NCI-H2081 (cell line): Measurements from ENCODE around the gene GPC5.

ENCODE experiments used
- DNase-seq, 2 experiments: peaks; one replicate each; lab custom pipeline; 2025; lab: John Stamatoyannopoulos, UW

The GPC5 gene

GRCh38 chr13:91593456-91593855 lies 195.0 kb downstream of the GPC5 start:
- DNase-seq: no peak

GRCh38 chr13:91594061-91594460 lies 195.6 kb downstream of the GPC5 start:
- DNase-seq: no peak

- DNase-seq: no peak
These were observed 197.3 kb downstream of the GPC5 start for GRCh38 chr13:91595677-91596076.

- DNase-seq: no peak
These were observed 198.4 kb downstream of the GPC5 start for GRCh38 chr13:91596842-91597241.

DNA sequence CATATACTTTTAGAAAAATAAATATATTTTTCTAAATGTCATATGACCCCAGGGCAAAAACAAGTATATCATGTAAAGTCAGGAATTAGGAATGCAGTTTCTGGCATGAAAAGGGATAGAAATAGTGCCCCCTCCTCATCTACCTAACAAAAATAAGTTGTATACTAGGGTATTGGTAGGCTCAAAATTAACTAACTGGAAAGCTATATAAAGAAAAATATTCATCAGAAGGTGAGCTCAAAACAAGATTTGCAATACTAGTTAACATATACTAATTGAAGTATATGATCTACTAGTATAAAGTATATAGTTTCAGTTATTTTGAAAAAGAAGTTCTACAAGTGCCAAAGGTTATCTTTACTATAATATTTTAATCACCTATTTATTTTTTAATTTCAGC lies 200.2 kb downstream of the GPC5 start:
- no peak for DNase-seq

GRCh38 chr13:91601273-91601672 lies 202.9 kb downstream of the GPC5 start:
- DNase-seq: no peak

GRCh38 chr13:91601807-91602206 lies 203.4 kb downstream of the GPC5 start:
- no peak for DNase-seq

GRCh38 chr13:91609353-91609752 lies 210.9 kb downstream of the GPC5 start:
- no peak for DNase-seq

- DNase-seq: no peak
These were observed 219.9 kb downstream of the GPC5 start for GRCh38 chr13:91618315-91618714.

GRCh38 chr13:91620670-91621141 lies 222.3 kb downstream of the GPC5 start:
- no peak for DNase-seq

DNA sequence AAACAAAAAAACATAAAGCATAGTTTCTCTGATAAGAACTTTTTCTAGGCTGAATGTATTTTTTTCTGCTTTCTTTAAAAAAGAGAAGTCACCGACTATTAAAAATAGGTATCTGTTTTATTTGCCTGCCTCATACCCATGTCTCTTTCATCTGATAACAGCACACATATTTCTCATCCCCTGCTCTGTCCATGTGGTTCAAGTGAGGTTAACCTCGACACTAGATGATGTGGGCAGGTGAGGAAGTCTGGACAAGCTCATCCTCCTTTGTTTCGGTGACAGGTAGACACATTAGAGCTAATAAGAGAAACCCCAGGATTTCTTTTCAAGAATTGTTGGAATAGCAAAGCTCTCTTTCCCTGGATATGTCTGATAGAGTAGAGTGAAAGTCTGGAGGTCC lies 222.7 kb downstream of the GPC5 start:
- DNase-seq: no peak

DNA sequence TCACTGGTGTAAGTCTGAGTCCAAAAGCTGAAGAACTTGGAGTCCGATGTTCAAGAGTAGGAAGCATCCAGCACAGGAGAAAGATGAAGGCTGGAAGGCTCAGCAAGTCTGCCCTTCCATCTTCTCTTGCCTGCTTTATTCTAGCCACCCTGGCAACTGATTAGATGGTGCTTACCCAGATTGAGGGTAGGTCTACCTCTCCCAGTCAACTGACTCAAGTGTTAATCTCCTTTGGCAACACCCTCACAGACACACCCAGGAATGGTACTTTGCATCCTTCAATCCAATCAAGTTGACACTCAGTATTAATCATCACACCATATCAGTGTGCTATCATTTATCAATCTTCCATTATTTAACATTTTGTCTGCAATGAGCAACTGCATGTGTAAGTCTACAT lies 223.5 kb downstream of the GPC5 start:
- DNase-seq: no peak

DNA sequence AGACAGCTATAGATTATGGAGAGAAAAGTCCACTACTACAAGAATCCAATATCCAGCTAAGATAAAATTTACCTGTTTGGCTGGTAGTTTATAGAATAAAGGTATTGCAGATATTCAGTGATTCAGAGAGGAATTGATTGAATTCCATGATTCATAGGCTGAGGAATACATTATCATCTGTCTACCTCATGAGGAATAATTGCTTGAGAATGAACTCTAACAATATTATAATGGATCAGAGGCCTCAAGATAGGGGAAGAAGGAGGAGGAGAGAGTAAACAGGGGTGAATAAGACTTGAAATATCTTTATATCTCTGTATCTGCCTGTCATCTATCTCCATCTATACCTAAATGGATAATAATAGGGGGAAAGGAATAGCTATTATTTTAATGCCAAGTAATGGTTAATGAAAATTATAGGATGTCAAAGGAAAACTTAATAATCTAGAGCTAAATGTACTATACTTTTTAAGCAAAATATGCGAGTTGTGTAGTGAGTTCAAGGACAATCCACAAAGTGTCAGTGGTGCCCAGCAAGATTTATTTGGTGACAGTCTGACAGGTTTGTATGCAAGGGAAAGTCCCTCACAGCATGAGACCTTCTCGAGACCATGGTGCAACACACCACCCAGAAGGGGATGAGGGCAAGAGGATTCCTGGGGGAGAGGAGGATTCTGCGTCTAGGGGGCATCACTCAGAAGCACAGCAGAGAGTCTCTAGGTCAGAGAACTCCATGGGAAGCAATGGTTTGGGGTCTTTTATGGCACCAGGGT lies 224.5 kb downstream of the GPC5 start:
- no peak for DNase-seq

- no peak for DNase-seq
These were observed 229.7 kb downstream of the GPC5 start for GRCh38 chr13:91627952-91628739.

- DNase-seq: no peak
These were observed 232.5 kb downstream of the GPC5 start for GRCh38 chr13:91630946-91631345.

GRCh38 chr13:91632086-91632485 lies 233.7 kb downstream of the GPC5 start:
- no peak for DNase-seq

DNA sequence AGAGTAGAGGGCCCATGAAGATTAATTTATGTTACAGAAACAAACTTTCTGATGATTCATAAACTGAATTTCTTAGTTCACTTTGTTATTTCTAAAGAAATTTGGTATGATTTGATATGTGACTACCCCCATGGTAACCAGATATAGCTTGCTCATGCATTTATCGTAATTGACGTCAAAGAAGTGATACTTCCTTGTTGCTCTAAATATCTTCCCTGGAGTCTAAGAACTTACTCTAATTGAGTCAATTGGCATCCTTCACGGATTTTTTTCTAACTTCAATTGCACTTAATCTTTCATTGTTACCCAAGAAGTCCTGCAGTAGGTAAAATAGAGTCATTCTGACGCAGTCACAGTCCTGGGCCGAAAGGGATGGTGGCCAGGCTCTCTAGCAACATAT lies 240.9 kb downstream of the GPC5 start:
- no peak for DNase-seq

DNA sequence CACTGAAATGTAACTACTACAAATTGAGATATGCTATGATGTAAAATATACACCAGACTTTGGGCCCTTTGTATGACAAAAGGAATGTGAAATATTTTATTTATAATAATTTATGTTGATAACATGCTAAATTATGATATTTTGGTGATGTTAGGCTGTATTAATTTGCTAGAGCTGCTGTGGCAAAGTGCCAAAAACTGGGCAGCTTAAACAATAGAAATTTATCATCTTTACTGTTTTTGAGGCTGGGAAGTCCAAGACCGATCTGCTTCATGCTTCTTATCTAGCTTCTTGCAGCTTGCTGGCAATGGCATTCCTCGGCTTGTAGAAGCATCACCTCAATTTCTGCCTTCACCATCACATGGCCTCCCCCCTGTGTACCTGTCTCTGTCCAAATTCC lies 245.0 kb downstream of the GPC5 start:
- DNase-seq: no peak

GRCh38 chr13:91644806-91645205 lies 246.4 kb downstream of the GPC5 start:
- no peak for DNase-seq

DNA sequence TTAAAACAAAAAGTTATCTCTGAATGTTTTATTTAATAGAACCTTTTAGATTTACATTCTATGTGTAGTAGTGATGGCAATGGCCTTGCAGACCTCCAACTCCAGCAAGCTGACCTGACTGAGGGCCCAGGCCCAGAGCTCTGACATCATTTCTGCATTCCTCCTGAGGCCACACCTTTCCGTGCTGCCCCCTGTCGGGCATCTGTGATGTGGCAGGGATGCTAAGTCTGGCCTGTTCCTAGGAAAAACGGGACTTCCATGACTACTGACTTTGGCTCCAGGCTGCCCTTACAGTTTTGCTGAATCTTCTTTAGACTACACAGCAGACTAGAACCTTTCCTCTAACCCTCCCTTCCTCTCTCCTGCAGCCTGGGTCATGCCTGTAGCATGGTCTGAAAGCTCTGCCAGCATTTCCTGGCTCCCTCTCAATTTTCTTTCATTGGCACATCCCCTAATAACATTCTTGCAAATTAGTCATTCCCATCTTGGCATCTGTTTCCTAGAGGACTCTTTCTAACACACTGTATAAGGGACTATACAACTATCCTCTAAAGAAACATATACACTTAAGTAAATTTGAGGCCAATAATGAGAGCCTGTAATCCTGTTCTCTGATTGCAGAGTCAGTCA lies 249.1 kb downstream of the GPC5 start:
- DNase-seq: peak in 1 of 2 experiments; percentile 2

GRCh38 chr13:91648012-91648411 lies 249.6 kb downstream of the GPC5 start:
- DNase-seq: no peak

- no peak for DNase-seq
These were observed 251.0 kb downstream of the GPC5 start for GRCh38 chr13:91649456-91649855.
